SU-DHL-6 (cell line): Measurements from ENCODE around the gene RBL2.

Experiments used
- EZH2phosphoT487 ChIP-seq: fragments of 200-600 bp; sonication (generic), shearing (Covaris generic); conservative IDR thresholded peaks from 2 replicates; pipeline ENCODE4 v1.6.1; 2018; ENCODE audit warnings: mild to moderate bottlenecking, antibody characterized with exemption, low read length, moderate library complexity, mixed read lengths
- TF ChIP-seq, protein P1 (sequence below): fragments of 200-600 bp; sonication (generic); IDR thresholded peaks from one replicate; pipeline ENCODE4 v1.5.1; 2017; ENCODE audit warnings: antibody characterized with exemption, mild to moderate bottlenecking, low read length, moderate library complexity; ENCODE audit not compliant: insufficient read depth, poor library complexity, severe bottlenecking

DNA sequence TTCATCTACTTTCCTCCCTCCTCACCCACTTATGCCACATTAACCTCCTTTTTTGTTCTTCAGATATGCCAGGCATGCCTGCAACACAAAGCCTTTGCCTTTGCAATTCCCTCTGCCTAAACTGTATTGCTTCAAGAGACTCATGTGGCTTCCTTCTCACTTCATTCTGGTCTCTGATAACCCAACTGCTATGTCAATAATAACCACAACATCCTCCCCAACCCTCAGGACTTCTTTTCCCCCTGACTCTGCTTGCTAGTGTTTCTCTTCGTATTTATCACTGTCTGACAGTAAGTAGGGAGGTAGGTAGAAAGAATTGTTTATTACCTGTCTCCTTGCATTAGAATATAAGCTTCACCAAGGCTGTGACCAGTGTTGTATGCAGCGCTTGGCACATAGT, 22.4 kb downstream of the RBL2 start:
- TF ChIP-seq, protein P1, sequence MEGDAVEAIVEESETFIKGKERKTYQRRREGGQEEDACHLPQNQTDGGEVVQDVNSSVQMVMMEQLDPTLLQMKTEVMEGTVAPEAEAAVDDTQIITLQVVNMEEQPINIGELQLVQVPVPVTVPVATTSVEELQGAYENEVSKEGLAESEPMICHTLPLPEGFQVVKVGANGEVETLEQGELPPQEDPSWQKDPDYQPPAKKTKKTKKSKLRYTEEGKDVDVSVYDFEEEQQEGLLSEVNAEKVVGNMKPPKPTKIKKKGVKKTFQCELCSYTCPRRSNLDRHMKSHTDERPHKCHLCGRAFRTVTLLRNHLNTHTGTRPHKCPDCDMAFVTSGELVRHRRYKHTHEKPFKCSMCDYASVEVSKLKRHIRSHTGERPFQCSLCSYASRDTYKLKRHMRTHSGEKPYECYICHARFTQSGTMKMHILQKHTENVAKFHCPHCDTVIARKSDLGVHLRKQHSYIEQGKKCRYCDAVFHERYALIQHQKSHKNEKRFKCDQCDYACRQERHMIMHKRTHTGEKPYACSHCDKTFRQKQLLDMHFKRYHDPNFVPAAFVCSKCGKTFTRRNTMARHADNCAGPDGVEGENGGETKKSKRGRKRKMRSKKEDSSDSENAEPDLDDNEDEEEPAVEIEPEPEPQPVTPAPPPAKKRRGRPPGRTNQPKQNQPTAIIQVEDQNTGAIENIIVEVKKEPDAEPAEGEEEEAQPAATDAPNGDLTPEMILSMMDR = no peak
- no peak for TF ChIP-seq EZH2phosphoT487
